ENCODE data around the gene GATAD2A.

- TF ChIP-seq CTCF (IDR thresholded peaks at IDR 0.05; ENCODE audit: borderline replicate concordance, extremely low read depth, low read length, poor library complexity, severe bottlenecking) (no peak), EZH2 (IDR thresholded peaks at IDR 0.05; ENCODE audit: borderline replicate concordance, low read depth, low read length, severe bottlenecking) (no peak)
Measured at GRCh38 chr19:19538785-19539166, 133.3 kb downstream of the GATAD2A start.

All from DND-41 (cell line).